Mesendoderm (in vitro differentiated cells): ENCODE measurements around the gene KANK4.

ENCODE experiments used
- DNase-seq: peaks from one replicate; pipeline ENCODE4 v3.0.0; 2013
- H2AK5ac ChIP-seq: 2 replicates; pipeline ENCODE4 v1.6.1; 2013; ENCODE audit warnings: low read length, inconsistent platforms
- H2BK120ac ChIP-seq: 2 replicates; pipeline ENCODE4 v1.6.1; 2013; ENCODE audit warnings: low read depth, mild to moderate bottlenecking, low read length, moderate library complexity, mixed read lengths
- H2BK15ac ChIP-seq: replicated peaks from 2 replicates; pipeline ENCODE4 v1.6.1; 2013; ENCODE audit warnings: low read depth, mild to moderate bottlenecking, moderate library complexity
- H2BK5ac ChIP-seq: 2 replicates; pipeline ENCODE4 v1.6.1; 2013; ENCODE audit warnings: low read length, inconsistent platforms
- H3K18ac ChIP-seq: 2 replicates; pipeline ENCODE4 v1.6.1; 2013; ENCODE audit warnings: mild to moderate bottlenecking, low read length, mixed read lengths
- H3K23ac ChIP-seq: one replicate; pipeline ENCODE4 v1.6.1; 2013; ENCODE audit warnings: low read length
- H3K27ac ChIP-seq: 2 replicates; pipeline ENCODE4 v1.5.1; 2013; ENCODE audit warnings: low read depth, mild to moderate bottlenecking, inconsistent platforms, low read length, moderate library complexity
- H3K27me3 ChIP-seq: 2 replicates; pipeline ENCODE4 v1.6.1; 2013; ENCODE audit warnings: low read length, control low read depth, mild to moderate bottlenecking, inconsistent platforms; ENCODE audit not compliant: insufficient read depth, poor library complexity
- H3K36me3 ChIP-seq: 2 replicates; pipeline ENCODE4 v1.6.1; 2013; ENCODE audit warnings: low read length, inconsistent platforms; ENCODE audit not compliant: control insufficient read depth, insufficient read depth
- H3K4ac ChIP-seq: one replicate; pipeline ENCODE4 v1.6.1; 2013; ENCODE audit warnings: low read depth, mild to moderate bottlenecking, low read length, moderate library complexity
- H3K4me1 ChIP-seq: 2 replicates; pipeline ENCODE4 v1.6.1; 2013; ENCODE audit warnings: low read depth, low read length, inconsistent platforms; ENCODE audit not compliant: control insufficient read depth
- H3K4me2 ChIP-seq: 2 replicates; pipeline ENCODE4 v1.6.1; 2013; ENCODE audit warnings: low read length
- H3K4me3 ChIP-seq: 2 replicates; pipeline ENCODE4 v1.5.1; 2013; ENCODE audit warnings: mild to moderate bottlenecking, low read length
- H3K56ac ChIP-seq: one replicate; pipeline ENCODE4 v1.6.1; 2013; ENCODE audit warnings: low read length
- H3K79me1 ChIP-seq: 2 replicates; pipeline ENCODE4 v1.6.1; 2013; ENCODE audit warnings: low read length, inconsistent platforms
- H3K79me2 ChIP-seq: 2 replicates; pipeline ENCODE4 v1.6.1; 2013; ENCODE audit warnings: mild to moderate bottlenecking, low read length; ENCODE audit not compliant: control insufficient read depth, insufficient read depth
- H3K9ac ChIP-seq: 2 replicates; pipeline ENCODE4 v1.6.1; 2013; ENCODE audit warnings: low read length, inconsistent platforms
- H4K5ac ChIP-seq: one replicate; pipeline ENCODE4 v1.6.1; 2013; ENCODE audit warnings: low read length
- H4K8ac ChIP-seq: one replicate; pipeline ENCODE4 v1.6.1; 2013; ENCODE audit warnings: low read depth, mild to moderate bottlenecking, control low read depth, low read length, moderate library complexity
- WGBS: extraction: QIAGEN DNeasy Blood & Tissue Kit; methylation state at CpG from one replicate; pipeline ENCODE4 v1.1.7; 2013; ENCODE audit warnings: low lambda C conversion rate, missing lambda C conversion rate; ENCODE audit not compliant: insufficient coverage; ENCODE audit errors: extremely low coverage; 5-methylcytosine and 5-hydroxymethylcytosine counted together

KANK4 gene

GRCh38 chr1:62314454-62315350 is 4.5 kb downstream of the KANK4 start:
- Histone ChIP-seq H2BK15ac (no peak overlapping the region), H4K8ac (no peak overlapping the region), H3K23ac (no peak overlapping the region), H4K5ac (no peak overlapping the region), H2AK5ac (no peak overlapping the region), H3K18ac (no peak overlapping the region), H3K27me3 (peaks cover 12% of the 10 kb centered on the region), H3K4me3 (no peak overlapping the region), H3K36me3 (no peaks in the 10 kb centered on the region), H3K79me2 (no peaks in the 10 kb centered on the region), H3K79me1 (no peaks in the 10 kb centered on the region), H2BK120ac (no peak overlapping the region), H3K4me2 (no peak overlapping the region), H3K4ac (no peak overlapping the region), H3K56ac (no peak overlapping the region), H2BK5ac (no peak overlapping the region), H3K27ac (no peak overlapping the region), H3K4me1 (peaks cover 4% of the 10 kb centered on the region), H3K9ac (no peak overlapping the region)
- no peak for DNase-seq
- no CpG with 5 or more reads among the region's 16 CpGs for WGBS

GRCh38 chr1:62312698-62313097 is 6.5 kb downstream of the KANK4 start:
- H3K56ac ChIP-seq, result no peak overlapping the region
- no peak overlapping the region for H3K4me3 ChIP-seq
- no peak for DNase-seq
- H2BK15ac ChIP-seq, result no peak overlapping the region
- H3K27me3 ChIP-seq, result peaks cover 4% of the 10 kb centered on the region
- no peak overlapping the region for H3K4ac ChIP-seq
- H3K79me2 ChIP-seq, result no peaks in the 10 kb centered on the region
- H3K18ac ChIP-seq, result no peak overlapping the region
- H4K5ac ChIP-seq, result no peak overlapping the region
- no peak overlapping the region for H3K27ac ChIP-seq
- no peaks in the 10 kb centered on the region for H3K79me1 ChIP-seq
- no peak overlapping the region for H4K8ac ChIP-seq
- no peak overlapping the region for H2BK5ac ChIP-seq
- no CpG with 5 or more reads among the region's 4 CpGs for WGBS
- H3K4me2 ChIP-seq, result no peak overlapping the region
- no peaks in the 10 kb centered on the region for H3K36me3 ChIP-seq
- H2AK5ac ChIP-seq, result no peak overlapping the region
- no peak overlapping the region for H2BK120ac ChIP-seq
- H3K9ac ChIP-seq, result no peak overlapping the region
- no peak overlapping the region for H3K23ac ChIP-seq
- H3K4me1 ChIP-seq, result peaks cover 6% of the 10 kb centered on the region

- Histone ChIP-seq H3K18ac (no peak overlapping the region), H3K4me1 (peaks cover 6% of the 10 kb centered on the region), H3K4me3 (no peak overlapping the region), H2BK5ac (no peak overlapping the region), H3K79me2 (no peaks in the 10 kb centered on the region), H3K27ac (no peak overlapping the region), H4K5ac (no peak overlapping the region), H4K8ac (no peak overlapping the region), H2BK15ac (no peak overlapping the region), H3K9ac (no peak overlapping the region), H3K23ac (no peak overlapping the region), H3K36me3 (no peaks in the 10 kb centered on the region), H3K27me3 (no peaks in the 10 kb centered on the region), H3K4me2 (no peak overlapping the region), H2AK5ac (no peak overlapping the region), H2BK120ac (no peak overlapping the region), H3K4ac (no peak overlapping the region), H3K79me1 (no peaks in the 10 kb centered on the region), H3K56ac (no peak overlapping the region)
- 100% methylated on average over 1 of the region's 6 CpGs for WGBS
- DNase-seq, result peak; percentile 73
Measured at GRCh38 chr1:62311473-62311943, 7.7 kb downstream of the KANK4 start.

- no peak overlapping the region for H4K5ac ChIP-seq
- H3K4me3 ChIP-seq, result no peak overlapping the region
- no peak overlapping the region for H3K56ac ChIP-seq
- H4K8ac ChIP-seq, result no peak overlapping the region
- H2BK5ac ChIP-seq, result no peak overlapping the region
- no peak overlapping the region for H3K27ac ChIP-seq
- H3K23ac ChIP-seq, result no peak overlapping the region
- H3K9ac ChIP-seq, result no peak overlapping the region
- H3K4ac ChIP-seq, result no peak overlapping the region
- H3K27me3 ChIP-seq, result no peaks in the 10 kb centered on the region
- no peak overlapping the region for H2AK5ac ChIP-seq
- H2BK120ac ChIP-seq, result no peak overlapping the region
- peaks cover 6% of the 10 kb centered on the region for H3K4me1 ChIP-seq
- no CpG with 5 or more reads among the region's 7 CpGs for WGBS
- H3K18ac ChIP-seq, result no peak overlapping the region
- no peaks in the 10 kb centered on the region for H3K79me1 ChIP-seq
- H3K36me3 ChIP-seq, result no peaks in the 10 kb centered on the region
- no peak overlapping the region for H3K4me2 ChIP-seq
- H3K79me2 ChIP-seq, result no peaks in the 10 kb centered on the region
- no peak overlapping the region for H2BK15ac ChIP-seq
- DNase-seq, result no peak
Measured at GRCh38 chr1:62309906-62310305, 9.3 kb downstream of the KANK4 start.

GRCh38 chr1:62308606-62309005 is 10.6 kb downstream of the KANK4 start:
- no peaks in the 10 kb centered on the region for H3K79me2 ChIP-seq
- H3K18ac ChIP-seq, result no peak overlapping the region
- H2BK5ac ChIP-seq, result no peak overlapping the region
- no peak overlapping the region for H4K8ac ChIP-seq
- H3K79me1 ChIP-seq, result no peaks in the 10 kb centered on the region
- H3K4me1 ChIP-seq, result peaks cover 6% of the 10 kb centered on the region
- no peak overlapping the region for H3K23ac ChIP-seq
- no peak overlapping the region for H2BK15ac ChIP-seq
- no peaks in the 10 kb centered on the region for H3K27me3 ChIP-seq
- H4K5ac ChIP-seq, result no peak overlapping the region
- WGBS, result no CpG with 5 or more reads among the region's 3 CpGs
- H3K4ac ChIP-seq, result no peak overlapping the region
- H3K4me2 ChIP-seq, result no peak overlapping the region
- H3K36me3 ChIP-seq, result no peaks in the 10 kb centered on the region
- H3K9ac ChIP-seq, result no peak overlapping the region
- H2BK120ac ChIP-seq, result no peak overlapping the region
- peak overlapping the region; percentile 3 for H3K56ac ChIP-seq
- no peak overlapping the region for H2AK5ac ChIP-seq
- no peak overlapping the region for H3K27ac ChIP-seq
- no peak for DNase-seq
- H3K4me3 ChIP-seq, result no peak overlapping the region
